IPS-15b (cell line): ENCODE data around the gene RSPH1.

Experiments
- H3K27me3 ChIP-seq: one replicate; pipeline ENCODE4 v1.6.1; 2013; ENCODE audit warnings: low read length; ENCODE audit not compliant: control insufficient read depth, insufficient read depth
- H3K36me3 ChIP-seq: one replicate; pipeline ENCODE4 v1.6.1; 2013; ENCODE audit warnings: low read length; ENCODE audit not compliant: control insufficient read depth, insufficient read depth
- H3K4me1 ChIP-seq: one replicate; pipeline ENCODE4 v1.6.1; 2013; ENCODE audit warnings: mild to moderate bottlenecking, low read length; ENCODE audit not compliant: control insufficient read depth, insufficient read depth
- H3K4me3 ChIP-seq: one replicate; pipeline ENCODE4 v1.5.1; 2013; ENCODE audit warnings: low read depth, low read length
- H3K9ac ChIP-seq: one replicate; pipeline ENCODE4 v1.6.1; 2013; ENCODE audit warnings: low read depth, mild to moderate bottlenecking, low read length
- H3K9me3 ChIP-seq: one replicate; pipeline ENCODE4 v1.6.1; 2013; ENCODE audit warnings: mild to moderate bottlenecking, low read length; ENCODE audit not compliant: control insufficient read depth, insufficient read depth

RSPH1 gene

GRCh38 chr21:42456457-42456856 is 39.6 kb downstream of the RSPH1 start:
- Histone ChIP-seq H3K4me3 (no peak overlapping the region), H3K4me1 (no peaks in the 10 kb centered on the region), H3K27me3 (no peaks in the 10 kb centered on the region), H3K9ac (no peak overlapping the region), H3K9me3 (no peaks in the 10 kb centered on the region), H3K36me3 (no peaks in the 10 kb centered on the region)

DNA sequence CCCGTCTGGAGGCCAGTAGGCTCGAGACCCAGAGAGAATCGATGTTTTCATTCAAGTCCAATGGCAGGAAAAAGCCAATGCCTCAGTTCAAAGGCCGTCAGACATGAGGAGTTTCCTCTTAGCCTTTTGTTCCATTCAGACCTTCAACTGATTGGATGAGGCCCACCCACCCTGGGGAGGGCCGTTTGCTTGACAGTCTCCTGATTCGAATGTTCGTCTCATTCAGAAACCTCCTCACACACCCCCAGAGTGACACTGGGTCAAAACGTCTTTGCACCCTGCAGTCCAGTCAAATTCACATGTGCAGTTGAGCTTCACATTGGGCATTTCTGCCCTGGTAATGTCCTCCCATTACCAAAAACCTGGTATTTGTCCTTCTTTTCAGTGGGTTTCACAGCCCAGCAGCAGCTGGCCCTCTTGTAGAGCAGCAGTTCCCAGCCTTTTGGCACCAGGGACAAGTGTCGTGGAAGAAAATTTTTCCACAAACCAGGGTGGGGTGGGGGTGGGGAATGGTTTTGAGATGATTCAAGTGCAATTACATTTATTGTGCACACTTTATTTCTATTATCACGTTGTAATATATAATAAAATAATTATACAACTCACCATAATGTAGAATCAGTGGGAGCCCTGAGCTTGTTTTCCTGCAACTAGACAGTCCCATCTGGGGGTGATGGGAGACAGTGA is 40.1 kb downstream of the RSPH1 start:
- Histone ChIP-seq H3K9me3 (no peaks in the 10 kb centered on the region), H3K4me1 (no peaks in the 10 kb centered on the region), H3K36me3 (no peaks in the 10 kb centered on the region), H3K9ac (no peak overlapping the region), H3K4me3 (no peak overlapping the region), H3K27me3 (no peaks in the 10 kb centered on the region)

DNA sequence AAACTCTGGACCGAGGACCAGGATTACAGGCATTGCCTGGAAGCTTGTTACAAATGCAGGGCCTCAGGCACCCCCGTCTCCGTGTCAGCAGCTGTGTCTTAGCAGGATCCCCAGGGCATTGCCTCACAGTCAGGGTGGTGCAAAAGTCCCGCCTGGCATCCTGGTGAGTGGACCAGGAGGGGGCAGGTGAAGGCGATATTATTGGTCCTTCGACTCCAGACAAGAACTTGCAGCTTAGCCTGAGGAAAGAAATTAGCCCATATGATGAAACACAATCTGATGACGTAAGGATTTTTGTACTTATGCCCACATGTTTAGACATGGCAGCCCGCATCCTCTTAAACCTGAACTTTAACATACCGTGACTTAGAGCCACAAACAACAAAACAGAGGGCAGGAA is 40.8 kb downstream of the RSPH1 start:
- Histone ChIP-seq H3K9me3 (no peaks in the 10 kb centered on the region), H3K36me3 (no peaks in the 10 kb centered on the region), H3K27me3 (no peaks in the 10 kb centered on the region), H3K4me1 (no peaks in the 10 kb centered on the region), H3K9ac (no peak overlapping the region), H3K4me3 (no peak overlapping the region)

- Histone ChIP-seq H3K9ac (no peak overlapping the region), H3K4me3 (no peak overlapping the region), H3K36me3 (no peaks in the 10 kb centered on the region), H3K4me1 (no peaks in the 10 kb centered on the region), H3K9me3 (no peaks in the 10 kb centered on the region), H3K27me3 (no peaks in the 10 kb centered on the region)
Observed at GRCh38 chr21:42454786-42455185, 41.2 kb downstream of the RSPH1 start.

DNA sequence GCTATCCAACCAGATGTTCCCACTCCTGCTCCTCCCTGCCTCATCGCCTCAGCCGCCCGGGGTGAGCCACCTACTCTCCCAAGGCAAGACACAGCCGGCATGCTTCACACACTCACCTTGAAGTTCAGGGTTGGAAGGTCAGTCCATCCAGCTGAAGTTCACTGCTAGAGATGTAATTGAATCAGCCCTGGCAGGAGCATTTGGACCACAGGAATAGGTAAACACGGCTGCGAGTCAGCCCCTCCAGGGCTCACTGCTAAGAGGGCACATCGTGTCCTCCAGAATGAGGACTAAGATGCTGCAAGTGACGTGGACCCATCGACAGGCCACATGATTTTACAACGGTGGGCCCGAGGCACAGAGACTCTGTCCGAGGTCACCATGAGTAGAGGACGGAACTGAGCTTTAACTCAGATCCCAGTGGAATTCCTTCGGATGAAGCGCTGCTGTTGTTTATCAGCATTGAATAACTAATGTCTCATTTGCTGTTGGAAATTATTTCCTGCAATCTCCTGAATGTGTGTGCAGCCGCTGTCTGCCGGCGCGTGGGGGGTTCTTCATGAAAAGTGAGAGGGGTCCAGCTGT is 41.9 kb downstream of the RSPH1 start:
- H3K4me3 ChIP-seq = no peak overlapping the region
- H3K9me3 ChIP-seq = no peaks in the 10 kb centered on the region
- H3K36me3 ChIP-seq = no peaks in the 10 kb centered on the region
- H3K27me3 ChIP-seq = no peaks in the 10 kb centered on the region
- H3K4me1 ChIP-seq = no peaks in the 10 kb centered on the region
- no peak overlapping the region for H3K9ac ChIP-seq

DNA sequence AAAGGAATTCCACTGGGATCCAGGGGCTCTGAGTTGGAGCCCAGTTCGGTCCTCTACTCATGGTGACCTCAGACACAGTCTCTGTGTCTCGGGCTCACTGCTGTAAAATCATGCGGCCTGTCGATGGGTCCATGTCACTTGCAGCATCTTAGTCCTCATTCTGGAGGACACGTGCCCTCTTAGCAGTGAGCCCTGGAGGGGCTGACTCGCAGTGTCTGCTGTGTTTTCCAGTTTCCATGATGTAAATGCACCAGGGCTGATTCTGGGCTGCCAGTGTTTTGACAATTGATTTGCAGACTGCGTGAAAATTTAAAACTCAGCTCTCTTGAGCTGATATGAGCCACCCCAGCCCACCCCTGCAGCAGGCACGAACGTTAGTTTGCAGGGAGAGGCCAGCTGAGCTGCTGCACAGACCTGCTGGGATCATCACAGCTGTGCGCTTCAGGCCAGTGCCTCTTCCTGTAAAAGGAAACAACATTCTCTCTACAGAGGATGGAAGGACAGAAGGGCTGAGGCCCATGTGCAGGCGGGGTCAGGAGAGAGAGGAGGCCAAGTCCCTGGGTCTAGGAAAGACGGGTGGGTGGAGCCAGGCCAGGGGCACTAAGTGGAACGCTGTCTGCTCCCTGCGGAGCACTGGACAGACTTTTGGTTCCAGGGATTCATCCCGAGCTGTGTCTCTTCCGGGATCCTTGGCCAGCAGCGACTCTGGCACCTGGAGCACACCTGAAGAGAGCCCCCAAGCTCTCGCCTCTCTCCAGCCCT is 42.6 kb downstream of the RSPH1 start:
- H3K27me3 ChIP-seq = no peaks in the 10 kb centered on the region
- H3K36me3 ChIP-seq = no peaks in the 10 kb centered on the region
- no peak overlapping the region for H3K9ac ChIP-seq
- no peak overlapping the region for H3K4me3 ChIP-seq
- no peaks in the 10 kb centered on the region for H3K9me3 ChIP-seq
- no peaks in the 10 kb centered on the region for H3K4me1 ChIP-seq

DNA sequence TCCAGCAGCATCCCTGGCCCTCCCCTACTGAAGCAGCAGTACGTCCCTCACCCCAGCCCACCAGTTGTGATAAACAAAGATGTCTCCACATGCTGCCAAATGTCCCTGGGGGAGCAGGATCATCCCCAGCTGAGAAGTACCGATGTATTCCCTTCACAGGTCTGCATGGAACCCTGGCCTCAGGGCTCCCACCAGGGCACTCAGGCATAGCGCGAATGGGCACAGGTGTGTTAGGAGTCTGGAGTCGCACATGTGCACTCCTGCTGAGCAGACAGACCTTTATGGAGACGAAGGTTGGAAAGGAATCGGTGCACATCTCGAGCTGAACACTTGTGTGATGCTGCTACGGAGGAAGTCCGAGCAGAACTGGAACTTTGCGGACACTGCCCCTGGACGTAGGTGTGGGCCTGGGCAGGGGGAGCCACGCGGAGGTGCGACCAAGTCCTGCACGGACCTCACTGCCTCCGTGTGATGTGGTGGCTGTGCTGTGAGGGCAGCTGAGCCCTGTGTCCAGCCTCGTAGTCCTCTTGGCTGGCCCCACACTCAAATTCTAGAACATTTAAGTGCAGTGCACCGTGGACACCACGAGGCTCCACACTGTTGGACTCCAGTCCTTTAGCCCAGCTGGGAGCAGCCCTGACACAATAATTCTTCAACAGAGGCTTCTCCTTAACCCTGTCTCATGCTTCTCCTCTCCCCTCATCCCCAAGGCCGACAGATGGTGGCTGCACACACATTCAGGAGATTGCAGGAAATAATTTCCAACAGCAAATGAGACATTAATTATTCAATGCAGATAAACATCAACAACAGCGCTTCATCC is 43.4 kb downstream of the RSPH1 start:
- Histone ChIP-seq H3K9ac (no peak overlapping the region), H3K36me3 (no peaks in the 10 kb centered on the region), H3K4me3 (no peak overlapping the region), H3K27me3 (no peaks in the 10 kb centered on the region), H3K9me3 (no peaks in the 10 kb centered on the region), H3K4me1 (no peaks in the 10 kb centered on the region)

- Histone ChIP-seq H3K9me3 (no peaks in the 10 kb centered on the region), H3K4me1 (no peaks in the 10 kb centered on the region), H3K36me3 (no peaks in the 10 kb centered on the region), H3K9ac (no peak overlapping the region), H3K27me3 (no peaks in the 10 kb centered on the region), H3K4me3 (no peak overlapping the region)
Observed at GRCh38 chr21:42451941-42452340, 44.1 kb downstream of the RSPH1 start.

DNA sequence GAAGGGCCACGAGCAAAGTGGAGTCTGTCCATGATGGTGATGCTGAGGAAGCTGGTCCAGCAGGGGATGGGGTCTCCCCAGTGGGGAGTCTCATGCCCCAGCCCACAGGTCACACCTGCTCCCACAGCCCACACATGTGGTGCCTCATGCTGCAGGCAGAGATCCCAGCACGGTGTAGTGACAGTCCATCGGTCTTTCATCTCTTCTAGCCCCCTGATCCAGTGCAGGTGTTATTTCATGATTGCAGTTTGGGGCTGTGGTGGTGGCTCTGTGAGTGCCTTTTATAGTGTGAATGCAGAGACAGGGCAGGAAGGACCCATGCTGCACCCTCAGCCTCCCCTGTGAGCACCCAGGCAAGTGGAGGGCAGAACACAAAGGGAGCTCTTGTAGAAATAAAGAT is 47.3 kb downstream of the RSPH1 start:
- Histone ChIP-seq H3K4me3 (no peak overlapping the region), H3K4me1 (no peaks in the 10 kb centered on the region), H3K36me3 (no peaks in the 10 kb centered on the region), H3K9ac (no peak overlapping the region), H3K27me3 (no peaks in the 10 kb centered on the region), H3K9me3 (no peaks in the 10 kb centered on the region)

- Histone ChIP-seq H3K4me1 (no peaks in the 10 kb centered on the region), H3K4me3 (no peak overlapping the region), H3K9me3 (no peaks in the 10 kb centered on the region), H3K9ac (no peak overlapping the region), H3K36me3 (no peaks in the 10 kb centered on the region), H3K27me3 (no peaks in the 10 kb centered on the region)
Observed at GRCh38 chr21:42447732-42448131, 48.3 kb downstream of the RSPH1 start.

- no peak overlapping the region for H3K4me3 ChIP-seq
- H3K4me1 ChIP-seq = no peaks in the 10 kb centered on the region
- no peaks in the 10 kb centered on the region for H3K36me3 ChIP-seq
- H3K9me3 ChIP-seq = no peaks in the 10 kb centered on the region
- H3K27me3 ChIP-seq = no peaks in the 10 kb centered on the region
- no peak overlapping the region for H3K9ac ChIP-seq
Observed at GRCh38 chr21:42447182-42447581, 48.8 kb downstream of the RSPH1 start.
